ENCODE results near the gene NDUFAF5. TPM values are rescaled to one million over a fixed set of nuclear protein-coding genes. Genes with fewer than 3 reads are reported as not detected.

Gene NDUFAF5
- polyA plus RNA-seq, 1 donor: 20.9 TPM

DNA sequence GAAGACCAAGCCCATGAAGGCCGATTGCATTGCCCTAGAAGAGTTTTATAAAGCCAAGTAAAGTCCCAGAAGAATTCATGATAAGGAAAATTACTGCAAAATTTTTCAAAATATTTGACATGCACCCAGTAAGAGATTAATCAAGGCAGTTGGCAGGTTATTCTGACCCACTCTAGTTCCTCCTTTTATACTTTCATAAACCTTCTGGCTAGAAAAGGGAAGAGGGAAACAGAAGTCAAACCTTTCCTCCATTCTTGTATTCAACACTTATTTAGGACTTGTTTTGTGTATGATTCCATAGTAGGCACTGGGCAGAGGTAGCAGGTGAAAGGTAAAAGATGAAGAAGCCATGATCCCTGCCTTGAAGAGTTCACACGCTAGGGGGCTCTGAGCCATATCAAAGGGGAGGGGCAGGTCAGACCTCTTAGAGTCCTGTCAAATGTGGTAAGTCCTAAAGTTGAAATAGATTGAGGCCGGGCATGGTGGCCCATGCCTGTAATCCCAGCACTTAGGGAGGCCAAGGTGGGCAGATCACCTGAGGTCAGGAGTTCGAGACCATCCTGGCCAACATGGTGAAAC, 85.4 kb downstream of the NDUFAF5 start:
- no peak for DNase-seq (ENCODE audit: low read depth)

Other genes with a start within 250 kb of the NDUFAF5 start
- gene TASP1, start 146.1 kb upstream of the NDUFAF5 start, polyA plus RNA-seq (ENCODE audit: insufficient read length): 6.6 TPM
- 14.5 TPM for gene ESF1, start 109 bp upstream of the NDUFAF5 start, polyA plus RNA-seq (ENCODE audit: insufficient read length)
- not detected for gene SEL1L2, start 205.6 kb downstream of the NDUFAF5 start, polyA plus RNA-seq (ENCODE audit: insufficient read length)
- gene MACROD2, start 210.5 kb downstream of the NDUFAF5 start, polyA plus RNA-seq (ENCODE audit: insufficient read length): 2.7 TPM

Data from forelimb muscle (tissue), 1 donor.